ENCODE results near the gene AKAP12. TPM values are rescaled to one million over a fixed set of nuclear protein-coding genes. Genes with fewer than 3 reads are reported as not detected.

Gene AKAP12
- polyA plus RNA-seq, 1 donor (not counting 4 experiments of a cell fraction or from before 2014, with no cell fraction given) = 0.56 TPM

- TF ChIP-seq EZH2 (IDR thresholded peaks at IDR 0.05; ENCODE audit: low read length) (no peak), CTCF (optimal IDR thresholded peaks at IDR 0.05 in 1 of 3, IDR thresholded peaks at IDR 0.05 in 1 of 3, conservative IDR thresholded peaks at IDR 0.05 in 1 of 3; ENCODE audit: extremely low read depth in 1 of 3, insufficient read depth in 2 of 3, low read length in 3 of 3) (no peak)
- Histone ChIP-seq H2AFZ (ENCODE audit: control insufficient read depth, low read length) (no peak overlapping the region), H3K4me3 (ENCODE audit: control insufficient read depth in 2 of 3, extremely low read depth in 1 of 3, insufficient read depth in 2 of 3, low read depth in 1 of 3, low read length in 3 of 3) (no peak overlapping the region), H4K20me1 (ENCODE audit: control insufficient read depth, extremely low read depth, insufficient read depth, low read length) (no peaks in the 10 kb centered on the region), H3K4me1 (ENCODE audit: control insufficient read depth, extremely low read depth, insufficient read depth, low read length) (no peaks in the 10 kb centered on the region), H3K9me3 (ENCODE audit: control insufficient read depth, low read depth, low read length) (no peaks in the 10 kb centered on the region), H3K27ac (ENCODE audit: control insufficient read depth, insufficient read depth, low read length) (no peak overlapping the region), H3K27me3 (ENCODE audit: control insufficient read depth, extremely low read depth, insufficient read depth, low read length) (no peaks in the 10 kb centered on the region), H3K79me2 (ENCODE audit: control insufficient read depth, insufficient read depth, low read length) (no peaks in the 10 kb centered on the region), H3K9me1 (ENCODE audit: control insufficient read depth, extremely low read depth, insufficient read depth, low read length) (no peaks in the 10 kb centered on the region), H3K9ac (ENCODE audit: control insufficient read depth, extremely low read depth, insufficient read depth, low read length) (no peak overlapping the region), H3K4me2 (ENCODE audit: control insufficient read depth, extremely low read depth, insufficient read depth, low read depth, low read length) (no peak overlapping the region), H3K36me3 (ENCODE audit: control insufficient read depth in 2 of 2, extremely low read depth in 1 of 2, insufficient read depth in 2 of 2, low read length in 2 of 2) (no peaks in the 10 kb centered on the region)
- dilution Hi-C loops (cut with MboI; ENCODE audit: extremely low pct_ligation_motif_present, low sequenced_read_pairs) = no loop called here
- DNase-seq (ENCODE audit: low read depth, low spot score) (no peak), FAIRE-seq (no peak)
These were observed 70.5 kb downstream of the AKAP12 start for GRCh38 chr6:151310279-151310678.

GRCh38 chr6:151310852-151311767, 71.3 kb downstream of the AKAP12 start:
- DNase-seq (ENCODE audit: low read depth, low spot score) (no peak), FAIRE-seq (no peak)
- dilution Hi-C loops (cut with MboI; ENCODE audit: extremely low pct_ligation_motif_present, low sequenced_read_pairs) = no loop called here
- H3K9me3 ChIP-seq (ENCODE audit: control insufficient read depth, low read depth, low read length) = no peaks in the 10 kb centered on the region
- no peak overlapping the region for H3K4me3 ChIP-seq (ENCODE audit: control insufficient read depth in 2 of 3, extremely low read depth in 1 of 3, insufficient read depth in 2 of 3, low read depth in 1 of 3, low read length in 3 of 3)
- no peaks in the 10 kb centered on the region for H3K27me3 ChIP-seq (ENCODE audit: control insufficient read depth, extremely low read depth, insufficient read depth, low read length)
- H3K36me3 ChIP-seq (ENCODE audit: control insufficient read depth in 2 of 2, extremely low read depth in 1 of 2, insufficient read depth in 2 of 2, low read length in 2 of 2) = no peaks in the 10 kb centered on the region
- TF ChIP-seq EZH2 (IDR thresholded peaks at IDR 0.05; ENCODE audit: low read length) (no peak), CTCF (optimal IDR thresholded peaks at IDR 0.05 in 1 of 3, IDR thresholded peaks at IDR 0.05 in 1 of 3, conservative IDR thresholded peaks at IDR 0.05 in 1 of 3; ENCODE audit: extremely low read depth in 1 of 3, insufficient read depth in 2 of 3, low read length in 3 of 3) (no peak)
- H3K4me1 ChIP-seq (ENCODE audit: control insufficient read depth, extremely low read depth, insufficient read depth, low read length) = no peaks in the 10 kb centered on the region
- H3K4me2 ChIP-seq (ENCODE audit: control insufficient read depth, extremely low read depth, insufficient read depth, low read depth, low read length) = no peak overlapping the region
- no peaks in the 10 kb centered on the region for H3K79me2 ChIP-seq (ENCODE audit: control insufficient read depth, insufficient read depth, low read length)
- H2AFZ ChIP-seq (ENCODE audit: control insufficient read depth, low read length) = no peak overlapping the region
- H3K9ac ChIP-seq (ENCODE audit: control insufficient read depth, extremely low read depth, insufficient read depth, low read length) = no peak overlapping the region
- H3K27ac ChIP-seq (ENCODE audit: control insufficient read depth, insufficient read depth, low read length) = no peak overlapping the region
- no peaks in the 10 kb centered on the region for H4K20me1 ChIP-seq (ENCODE audit: control insufficient read depth, extremely low read depth, insufficient read depth, low read length)
- no peaks in the 10 kb centered on the region for H3K9me1 ChIP-seq (ENCODE audit: control insufficient read depth, extremely low read depth, insufficient read depth, low read length)
